Measurements from ENCODE around the gene CEP104. TPM values are rescaled to one million over a fixed set of nuclear protein-coding genes. Genes with fewer than 3 reads are reported as not detected.

CEP104 gene
- total RNA-seq, 1 donor from 2014 or later = 23.1 TPM

- DNase-seq (ENCODE audit: low read depth) = no peak
Observed at GRCh38 chr1:3767328-3767925, 89.6 kb downstream of the CEP104 start.

- no peak for DNase-seq (ENCODE audit: low read depth)
Observed at GRCh38 chr1:3763351-3764125, 93.5 kb downstream of the CEP104 start.

- no peak for DNase-seq (ENCODE audit: low read depth)
Observed at GRCh38 chr1:3762873-3763228, 94.2 kb downstream of the CEP104 start.

GRCh38 chr1:3762151-3762872 is 94.7 kb downstream of the CEP104 start:
- DNase-seq (ENCODE audit: low read depth) = no peak

Other genes starting within 250 kb of the CEP104 start
- 0.13 and 0.16 TPM in 2 replicates for gene MEGF6, start 245.7 kb downstream of the CEP104 start, total RNA-seq
- gene TPRG1L, start 232.2 kb downstream of the CEP104 start, total RNA-seq = 19.7 and 23.2 TPM in 2 replicates
- gene WRAP73, start 207.1 kb downstream of the CEP104 start, total RNA-seq = 25.8 and 29.0 TPM in 2 replicates
- gene TP73, start 204.7 kb downstream of the CEP104 start, total RNA-seq = 1.3 and 2.2 TPM in 2 replicates
- gene CCDC27, start 104.8 kb downstream of the CEP104 start, total RNA-seq = not detected in 2 replicates
- gene SMIM1, start 84.5 kb downstream of the CEP104 start, total RNA-seq = not detected in 2 replicates
- gene LRRC47, start 60.7 kb downstream of the CEP104 start, total RNA-seq = 57.2 and 63.5 TPM in 2 replicates
- 3.0 and 3.7 TPM in 2 replicates for gene DFFB, start 265 bp upstream of the CEP104 start, total RNA-seq
- gene C1orf174, start 43.1 kb upstream of the CEP104 start, total RNA-seq = 23.4 and 28.3 TPM in 2 replicates